Naive thymus-derived CD4-positive, alpha-beta T cell (primary cell): ENCODE measurements around the gene ST7L. TPM values are rescaled to one million over a fixed set of nuclear protein-coding genes. Genes with fewer than 3 reads are reported as not detected.

Experiments used
- ATAC-seq: fragments of 150-1000 bp; cut with Tn5 transposase; 2 replicates; pipeline ENCODE4 v1.10.0; 2021; ENCODE audit warnings: mild to moderate bottlenecking, moderate library complexity
- CTCF ChIA-PET: fragments of 350-600 bp; sonication (Branson Sonifier 250); formaldehyde crosslinking; loops from one replicate; lab custom pipeline; 2021; ENCODE audit warnings: antibody characterized with exemption; lab: Charles Lee
- POLR2A ChIA-PET: fragments of 350-600 bp; sonication (Branson Sonifier 250); formaldehyde crosslinking; loops from one replicate; lab custom pipeline; 2021; ENCODE audit warnings: antibody characterized with exemption, inconsistent platforms; lab: Charles Lee
- DNase-seq, 9 donors: peaks; one replicate each; pipeline versions ENCODE4 v3.0.0 to v3.0.0-alpha.2; 2020 to 2022; ENCODE audit warnings: mixed read lengths in 1 of 9
- H3K27ac ChIP-seq: one replicate; pipeline ENCODE4 v1.7.0; 2013; ENCODE audit warnings: mild to moderate bottlenecking, low read depth, low read length, moderate library complexity
- H3K27me3 ChIP-seq, 2 donors: one replicate each; pipeline ENCODE4 v1.7.0; 2013; ENCODE audit warnings: low read length in 2 of 2, mild to moderate bottlenecking in 2 of 2, moderate library complexity in 2 of 2; ENCODE audit not compliant: control insufficient read depth in 2 of 2, insufficient read depth in 2 of 2
- H3K36me3 ChIP-seq, 3 experiments: 1 replicate in 2 of 3; 2 replicates in 1 of 3; pipeline ENCODE4 v1.7.0; 2013; ENCODE audit warnings: low read length in 3 of 3, mild to moderate bottlenecking in 3 of 3, moderate library complexity in 1 of 3; ENCODE audit not compliant: insufficient read depth in 3 of 3, control insufficient read depth in 2 of 3
- H3K4me1 ChIP-seq, 2 donors: one replicate each; pipeline ENCODE4 v1.7.0; 2013; ENCODE audit warnings: low read length in 2 of 2, mild to moderate bottlenecking in 2 of 2, moderate library complexity in 1 of 2; ENCODE audit not compliant: control insufficient read depth in 2 of 2, insufficient read depth in 2 of 2
- H3K4me3 ChIP-seq: 2 replicates; pipeline ENCODE4 v1.7.0; 2013; ENCODE audit warnings: mild to moderate bottlenecking, low read length
- H3K9me3 ChIP-seq, 3 experiments: 1 replicate in 2 of 3; 2 replicates in 1 of 3; pipeline ENCODE4 v1.7.0; 2013; ENCODE audit warnings: low read length in 3 of 3; ENCODE audit not compliant: control insufficient read depth in 2 of 3
- H3K27ac Mint-ChIP-seq, 9 donors: one replicate each; pipeline ENCODE4 v1.8.0; 2020 to 2022; ENCODE audit warnings: mixed read lengths in 9 of 9, mild to moderate bottlenecking in 8 of 9, moderate library complexity in 5 of 9, inconsistent platforms in 2 of 9
- H3K27me3 Mint-ChIP-seq, 5 donors: one replicate each; pipeline ENCODE4 v1.8.0; 2021 to 2022; ENCODE audit warnings: mixed read lengths in 5 of 5, mild to moderate bottlenecking in 1 of 5
- H3K36me3 Mint-ChIP-seq, 5 donors: one replicate each; pipeline ENCODE4 v1.8.0; 2020 to 2022; ENCODE audit warnings: mixed read lengths in 5 of 5, mild to moderate bottlenecking in 3 of 5, inconsistent platforms in 1 of 5
- H3K4me1 Mint-ChIP-seq, 7 donors: one replicate each; pipeline ENCODE4 v1.8.0; 2020 to 2022; ENCODE audit warnings: mixed read lengths in 7 of 7, mild to moderate bottlenecking in 3 of 7, inconsistent platforms in 1 of 7
- H3K4me3 Mint-ChIP-seq, 10 donors: one replicate each; pipeline ENCODE4 v1.8.0; 2020 to 2022; ENCODE audit warnings: mild to moderate bottlenecking in 10 of 10, mixed read lengths in 10 of 10, moderate library complexity in 6 of 10, inconsistent platforms in 2 of 10
- H3K9me3 Mint-ChIP-seq, 11 donors: one replicate each; pipeline ENCODE4 v1.8.0; 2020 to 2022; ENCODE audit warnings: mixed read lengths in 11 of 11, mild to moderate bottlenecking in 4 of 11, inconsistent platforms in 1 of 11, moderate library complexity in 1 of 11
- intact Hi-C, 2 donors: fragments of 100-400 bp; cut with micrococcal nuclease; formaldehyde crosslinking; loops; one replicate each; pipeline ENCODE4 v1.15.1; 2023
- polyA plus RNA-seq, 2 donors: library from polyadenylated mRNA; unstranded; fragments of 300-500 nt; fragmentation: Illumina TruSeq; gene quantifications; one replicate each; pipeline ENCODE4 v1.2.3, GENCODE V29; 2021
- total RNA-seq, 6 experiments: library from RNA in 5 of 6; stranded (reverse) in 5 of 6; gene quantifications; 1 replicate in 5 of 6; 2 replicates in 1 of 6; pipeline ENCODE4 v1.2.3 and lab custom pipeline; 2021 to 2026

ST7L gene
- total and polyA plus RNA-seq, 7 experiments from 2014 or later, result 14.0 to 26.8 (median 22.7) TPM

- POLR2A ChIA-PET, result interaction anchor here (0.6 kb wide), 1 partner anchor 98 kb away, joined by 3 read pairs; no protein-coding TSS in a partner anchor
- DNase-seq (no peak), ATAC-seq (no peak)
- Histone ChIP-seq H3K4me3 (no peak overlapping the region), H3K36me3 (no peaks in the 10 kb centered on the region), H3K9me3 (no peaks in the 10 kb centered on the region), H3K27me3 (no peaks in the 10 kb centered on the region), H3K27ac (no peak overlapping the region), H3K4me1 (no peaks in the 10 kb centered on the region)
- intact Hi-C loops, result no loop called here
- Mint-ChIP-seq H3K4me3 (no peak overlapping the region), H3K27ac (no peak overlapping the region), H3K4me1 (peaks cover 0 to 2% (median 0%) of the 10 kb centered on the region in 7 donors), H3K36me3 (peaks cover 0 to 30% (median 4%) of the 10 kb centered on the region in 5 donors), H3K9me3 (no peaks in the 10 kb centered on the region), H3K27me3 (no peaks in the 10 kb centered on the region)
- CTCF ChIA-PET, result no interaction called here
Observed at GRCh38 chr1:112529301-112529700, 89.6 kb downstream of the ST7L start.

GRCh38 chr1:112528076-112528475, 90.9 kb downstream of the ST7L start:
- ChIA-PET POLR2A (no interaction called here), CTCF (no interaction called here)
- H3K9me3 Mint-ChIP-seq, result no peaks in the 10 kb centered on the region
- H3K4me3 ChIP-seq, result no peak overlapping the region
- peaks cover 0 to 25% (median 1%) of the 10 kb centered on the region in 5 donors for H3K36me3 Mint-ChIP-seq
- H3K27me3 ChIP-seq, result no peaks in the 10 kb centered on the region
- no peaks in the 10 kb centered on the region for H3K9me3 ChIP-seq
- H3K36me3 ChIP-seq, result no peaks in the 10 kb centered on the region
- no peak overlapping the region for H3K27ac ChIP-seq
- H3K4me3 Mint-ChIP-seq, result no peak overlapping the region
- H3K4me1 ChIP-seq, result no peaks in the 10 kb centered on the region
- no peaks in the 10 kb centered on the region for H3K27me3 Mint-ChIP-seq
- no peak for DNase-seq
- peaks cover 0 to 2% (median 0%) of the 10 kb centered on the region in 7 donors for H3K4me1 Mint-ChIP-seq
- H3K27ac Mint-ChIP-seq, result no peak overlapping the region
- intact Hi-C loops, result no loop called here
- ATAC-seq, result no peak

GRCh38 chr1:112527266-112528010, 91.5 kb downstream of the ST7L start:
- H3K36me3 ChIP-seq, result no peaks in the 10 kb centered on the region
- H3K4me1 ChIP-seq, result no peaks in the 10 kb centered on the region
- H3K36me3 Mint-ChIP-seq, result peaks cover 0 to 23% (median 1%) of the 10 kb centered on the region in 5 donors
- H3K4me3 ChIP-seq, result no peak overlapping the region
- H3K4me3 Mint-ChIP-seq, result no peak overlapping the region
- DNase-seq (no peak), ATAC-seq (no peak)
- H3K9me3 Mint-ChIP-seq, result no peaks in the 10 kb centered on the region
- no peak overlapping the region for H3K27ac Mint-ChIP-seq
- H3K9me3 ChIP-seq, result no peaks in the 10 kb centered on the region
- intact Hi-C loops, result no loop called here
- H3K27me3 Mint-ChIP-seq, result no peaks in the 10 kb centered on the region
- POLR2A ChIA-PET, result interaction anchor here (0.7 kb wide), 1 partner anchor 95 kb away, joined by 3 read pairs; no protein-coding TSS in a partner anchor
- H3K27ac ChIP-seq, result no peak overlapping the region
- peaks cover 0 to 2% (median 0%) of the 10 kb centered on the region in 7 donors for H3K4me1 Mint-ChIP-seq
- H3K27me3 ChIP-seq, result no peaks in the 10 kb centered on the region
- CTCF ChIA-PET, result no interaction called here

GRCh38 chr1:112524986-112525385, 94.0 kb downstream of the ST7L start:
- H3K27ac Mint-ChIP-seq, result peak overlapping the region in 1 of 9 donors; percentile 45
- no peak for ATAC-seq

GRCh38 chr1:112524251-112524650, 94.7 kb downstream of the ST7L start:
- ATAC-seq (no peak), DNase-seq (no peak)
- no peaks in the 10 kb centered on the region for H3K4me1 ChIP-seq
- H3K27ac Mint-ChIP-seq, result no peak overlapping the region
- CTCF ChIA-PET, result no interaction called here
- H3K27me3 ChIP-seq, result no peaks in the 10 kb centered on the region
- no peak overlapping the region for H3K4me3 Mint-ChIP-seq
- no peaks in the 10 kb centered on the region for H3K27me3 Mint-ChIP-seq
- POLR2A ChIA-PET, result no interaction called here
- no peaks in the 10 kb centered on the region for H3K36me3 ChIP-seq
- H3K4me1 Mint-ChIP-seq, result peaks cover 0 to 2% (median 0%) of the 10 kb centered on the region in 7 donors
- no peak overlapping the region for H3K27ac ChIP-seq
- intact Hi-C loops, result no loop called here
- no peak overlapping the region for H3K4me3 ChIP-seq
- H3K9me3 ChIP-seq, result no peaks in the 10 kb centered on the region
- no peaks in the 10 kb centered on the region for H3K9me3 Mint-ChIP-seq
- peaks cover 0 to 18% (median 0%) of the 10 kb centered on the region in 5 donors for H3K36me3 Mint-ChIP-seq

More at GRCh38 chr1:112524986-112525385, 94.0 kb downstream of the ST7L start:
- no peak for DNase-seq
- Histone ChIP-seq H3K9me3 (no peaks in the 10 kb centered on the region), H3K4me3 (no peak overlapping the region), H3K4me1 (no peaks in the 10 kb centered on the region), H3K27me3 (no peaks in the 10 kb centered on the region), H3K27ac (no peak overlapping the region), H3K36me3 (no peaks in the 10 kb centered on the region)
- CTCF ChIA-PET, result no interaction called here
- no peaks in the 10 kb centered on the region for H3K27me3 Mint-ChIP-seq
- H3K9me3 Mint-ChIP-seq, result no peaks in the 10 kb centered on the region
- H3K4me1 Mint-ChIP-seq, result peaks cover 0 to 2% (median 0%) of the 10 kb centered on the region in 7 donors
- POLR2A ChIA-PET, result no interaction called here
- no peak overlapping the region for H3K4me3 Mint-ChIP-seq
- peaks cover 0 to 18% (median 0%) of the 10 kb centered on the region in 5 donors for H3K36me3 Mint-ChIP-seq
- intact Hi-C loops, result no loop called here

- no peak for DNase-seq
- Mint-ChIP-seq H3K27ac (no peak overlapping the region), H3K9me3 (no peaks in the 10 kb centered on the region), H3K36me3 (peaks cover 0 to 14% (median 0%) of the 10 kb centered on the region in 5 donors), H3K4me1 (peaks cover 0 to 2% (median 0%) of the 10 kb centered on the region in 7 donors), H3K4me3 (no peak overlapping the region), H3K27me3 (no peaks in the 10 kb centered on the region)
- ATAC-seq, result no peak
- ChIA-PET CTCF (no interaction called here), POLR2A (no interaction called here)
- H3K36me3 ChIP-seq, result no peaks in the 10 kb centered on the region
- no peak overlapping the region for H3K4me3 ChIP-seq
- intact Hi-C loops, result no loop called here
- no peaks in the 10 kb centered on the region for H3K9me3 ChIP-seq
- H3K27me3 ChIP-seq, result no peaks in the 10 kb centered on the region
- no peak overlapping the region for H3K27ac ChIP-seq
- no peaks in the 10 kb centered on the region for H3K4me1 ChIP-seq
Observed at GRCh38 chr1:112522621-112523020, 96.3 kb downstream of the ST7L start.

- H3K4me1 Mint-ChIP-seq, result peaks cover 0 to 2% (median 0%) of the 10 kb centered on the region in 7 donors
Observed at GRCh38 chr1:112520166-112520565, 98.8 kb downstream of the ST7L start.

More at GRCh38 chr1:112520166-112520565, 98.8 kb downstream of the ST7L start:
- CTCF ChIA-PET, result no interaction called here
- H3K27me3 ChIP-seq, result no peaks in the 10 kb centered on the region
- DNase-seq (no peak), ATAC-seq (no peak)
- POLR2A ChIA-PET, result no interaction called here
- intact Hi-C loops, result no loop called here
- peaks cover 0 to 4% (median 0%) of the 10 kb centered on the region in 5 donors for H3K36me3 Mint-ChIP-seq
- H3K9me3 ChIP-seq, result no peaks in the 10 kb centered on the region
- H3K4me1 ChIP-seq, result no peaks in the 10 kb centered on the region
- no peak overlapping the region for H3K27ac Mint-ChIP-seq
- no peak overlapping the region for H3K4me3 ChIP-seq
- H3K36me3 ChIP-seq, result no peaks in the 10 kb centered on the region
- no peaks in the 10 kb centered on the region for H3K9me3 Mint-ChIP-seq
- H3K27ac ChIP-seq, result no peak overlapping the region
- no peak overlapping the region for H3K4me3 Mint-ChIP-seq
- no peaks in the 10 kb centered on the region for H3K27me3 Mint-ChIP-seq
